GM19455 (cell line): Measurements from ENCODE around the gene TNS3.
A peak's percentile ranks its signal among the peaks of the same experiment; 100 is the strongest.
"Not testable (repeated sequence)": the region's sequence is repeated elsewhere in the genome, so short reads cannot be mapped to it uniquely, and the experiment has no call there.

Experiments
- ATAC-seq: cut with Tn5 transposase; IDR thresholded peaks from one replicate; pipeline ENCODE4 v1.9.1; 2021; ENCODE audit not compliant: unreplicated experiment

TNS3 gene

DNA sequence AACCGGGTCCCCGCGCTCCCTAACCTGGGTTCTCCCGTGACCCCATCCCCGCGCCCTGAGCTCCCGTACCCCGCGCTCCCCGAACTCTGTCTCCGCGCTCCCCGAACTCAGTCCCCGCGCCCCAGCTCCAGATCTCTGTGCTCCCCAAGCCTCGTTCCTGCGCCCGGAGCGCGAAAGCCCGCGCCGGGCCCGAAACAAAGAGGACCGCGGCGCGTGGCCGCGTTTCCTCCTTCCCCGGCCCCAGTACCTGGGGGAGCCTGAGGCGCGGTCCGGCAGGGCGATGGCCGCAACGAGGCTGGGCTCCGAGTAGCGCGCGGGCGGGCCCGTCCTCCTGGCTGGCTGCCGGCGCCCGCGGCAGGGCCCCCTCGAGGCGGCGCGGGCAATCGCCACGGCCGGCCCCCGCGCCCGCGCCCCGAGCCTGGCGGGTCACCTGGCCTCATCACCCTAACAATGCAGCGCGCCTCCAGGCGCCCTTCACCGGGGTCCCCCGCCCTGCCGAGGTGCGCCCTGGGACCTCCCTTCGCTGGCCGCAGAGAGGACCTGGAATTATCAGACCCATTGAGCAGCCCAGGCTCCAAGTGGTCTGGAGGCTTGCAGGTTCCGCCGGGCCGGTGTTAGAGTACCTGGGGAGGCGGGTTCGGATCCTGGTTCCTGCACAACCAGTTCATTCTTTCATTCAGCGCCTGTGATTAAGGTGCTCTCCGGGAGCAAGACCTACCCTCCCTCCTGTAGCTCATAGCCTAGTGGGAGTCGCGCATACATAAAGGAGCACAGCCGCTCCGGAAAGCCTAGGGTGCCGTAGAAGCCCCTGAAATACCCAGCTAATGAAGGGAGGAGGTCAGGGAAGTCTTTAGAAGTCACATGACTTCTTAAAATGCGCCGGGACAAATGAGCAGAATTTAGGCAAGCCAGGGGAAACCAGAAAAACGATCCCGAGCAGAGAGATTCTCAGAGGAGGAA lies at the start of gene TNS3:
Gene TNS3, minus strand, starts transcription at position 308 of the 960 bp plus-strand sequence. CDS start 142,475 bp downstream, outside the sequence.
- no peak for ATAC-seq

DNA sequence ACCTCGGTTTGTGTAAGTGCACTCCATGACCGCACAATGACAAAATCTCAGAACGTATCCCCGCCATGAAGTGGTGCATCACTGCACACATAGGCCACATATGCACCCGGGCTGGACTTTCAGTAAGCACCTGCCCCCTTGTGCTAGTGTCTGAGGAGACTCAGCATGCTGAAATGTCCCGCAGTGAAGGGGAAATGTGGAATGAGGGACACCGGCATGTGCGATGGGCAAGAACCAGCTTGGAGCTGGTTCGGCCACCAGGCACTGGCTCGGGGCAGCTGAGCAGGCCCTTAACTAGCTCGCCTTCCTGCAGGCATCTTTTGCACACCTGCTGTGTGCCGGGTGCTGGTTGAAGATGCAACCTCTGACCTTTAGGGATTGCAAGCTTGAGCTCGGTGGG lies 49.8 kb upstream of the TNS3 start:
- no peak for ATAC-seq

DNA sequence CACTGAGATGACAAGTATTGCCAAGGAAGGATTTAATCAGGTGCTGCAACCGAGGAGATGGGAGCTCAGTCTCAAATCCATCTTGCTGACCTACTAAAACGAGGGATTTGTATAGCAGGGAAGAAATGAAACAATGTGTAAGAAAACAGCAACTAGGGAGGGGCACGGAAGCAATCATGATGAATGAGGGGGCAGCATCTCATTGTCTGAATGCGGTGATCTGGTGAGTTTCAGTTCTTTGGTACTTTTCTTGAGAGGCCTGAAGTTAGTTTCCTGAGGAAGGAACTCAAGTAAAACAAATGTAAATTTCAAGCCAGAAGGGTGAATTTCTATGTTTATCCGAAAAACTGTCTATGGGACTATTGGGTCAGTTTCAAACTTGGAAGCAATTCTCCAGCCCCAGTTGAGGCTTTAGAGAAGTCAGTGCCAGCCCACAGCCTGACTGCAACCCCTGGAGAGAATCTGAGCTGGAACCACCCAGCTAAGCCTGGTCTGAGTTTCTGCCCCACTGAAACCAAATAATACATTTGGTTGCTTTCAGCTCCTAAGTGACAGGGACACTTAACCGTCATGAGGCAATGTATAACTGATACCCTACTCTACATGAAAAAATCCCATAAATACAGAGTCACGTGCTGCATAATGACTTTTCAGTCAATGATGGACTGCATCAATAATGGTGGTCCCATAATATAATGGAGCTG lies 45.8 kb upstream of the TNS3 start:
- peak; percentile 80 for ATAC-seq

DNA sequence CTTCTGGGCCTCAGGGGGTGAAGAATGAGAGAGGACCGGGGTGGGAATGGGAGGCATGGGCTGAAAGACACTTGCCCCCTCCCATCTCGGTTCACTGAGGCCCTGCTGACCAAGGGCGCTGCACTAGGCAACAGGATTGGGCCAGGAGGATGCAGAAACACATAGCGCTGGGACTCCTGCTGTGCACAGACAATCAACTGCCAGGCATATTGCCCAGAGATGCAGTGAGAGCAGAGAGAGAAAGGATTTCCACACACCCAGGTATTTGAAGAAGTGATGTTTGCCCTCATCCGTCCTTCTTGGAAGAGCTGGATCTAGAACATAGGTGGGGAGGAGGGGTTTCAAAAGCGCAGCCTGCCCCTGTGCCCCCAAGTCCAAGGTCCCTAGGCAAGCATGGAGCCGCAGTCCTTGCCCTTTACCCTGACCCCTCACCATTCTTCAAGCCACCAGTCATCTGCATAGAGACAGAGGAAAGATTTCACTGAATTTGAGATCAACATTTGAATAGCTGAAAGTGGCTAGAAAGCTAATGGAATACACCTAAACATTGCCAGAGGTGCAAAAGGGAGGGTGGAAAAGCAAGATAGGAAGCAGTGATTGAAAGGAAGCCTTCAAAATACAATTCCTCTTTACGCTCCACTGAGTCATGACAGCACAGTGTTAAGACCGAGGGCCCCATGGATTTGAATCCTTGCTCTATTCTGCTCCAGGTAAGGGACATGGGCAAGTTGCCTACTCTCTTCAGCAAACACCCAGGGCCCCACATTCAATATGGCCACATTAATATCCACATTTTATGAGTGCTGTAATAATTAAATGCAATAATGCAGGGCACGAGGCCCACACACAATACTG lies 44.2 kb upstream of the TNS3 start:
- ATAC-seq, result no peak

DNA sequence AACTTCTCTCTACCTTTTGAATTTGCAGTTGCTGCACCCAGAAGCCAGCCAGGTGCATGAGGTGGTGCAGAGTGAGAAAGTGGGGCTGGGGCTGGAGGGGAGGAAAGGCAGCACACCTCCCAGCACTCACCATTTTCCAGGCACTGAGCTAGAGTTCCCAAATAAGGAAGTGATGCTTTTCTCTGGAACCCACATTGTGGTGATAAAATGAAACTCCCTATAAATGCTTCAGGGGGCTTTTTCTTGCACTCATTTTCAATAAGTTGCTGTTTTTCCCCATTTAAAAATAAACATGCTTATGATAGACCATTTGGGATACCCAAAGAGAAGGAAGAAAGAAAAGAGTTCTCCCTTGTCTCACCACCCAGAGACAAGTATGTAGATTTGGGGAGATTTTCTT lies 42.8 kb upstream of the TNS3 start:
- ATAC-seq, result no peak

DNA sequence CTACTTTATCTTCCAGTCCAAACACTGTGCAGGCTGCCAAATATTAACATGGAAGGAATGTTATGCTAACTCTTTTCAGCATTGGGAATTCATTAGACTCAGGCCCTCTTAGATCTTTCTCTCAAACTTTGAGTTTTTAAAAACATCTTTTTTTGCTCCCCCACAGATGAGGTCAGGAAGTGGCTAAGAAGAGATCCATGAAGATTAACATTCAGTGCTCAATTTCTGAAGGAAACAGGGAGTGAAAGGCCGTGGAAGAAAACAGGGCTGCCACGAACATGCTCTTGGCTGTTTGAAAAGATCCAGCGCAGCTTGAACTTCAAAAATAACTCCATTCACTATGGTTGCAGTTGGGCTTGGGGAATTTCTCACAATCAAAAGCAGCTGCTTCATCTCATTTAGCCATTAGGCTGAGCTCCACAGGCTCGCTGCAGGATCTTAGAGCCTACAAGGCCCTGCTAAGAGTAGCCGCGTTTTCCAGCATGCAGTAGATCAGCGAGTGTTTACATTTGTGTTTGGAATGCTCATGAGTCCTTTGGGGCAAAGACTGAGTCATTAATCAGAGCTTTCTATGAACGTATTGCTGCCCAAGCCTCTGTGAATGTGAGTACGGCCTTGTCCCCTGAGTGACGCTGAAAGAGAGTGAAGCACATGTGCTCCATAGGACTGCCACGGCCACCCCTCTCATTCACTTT lies 41.2 kb upstream of the TNS3 start:
- ATAC-seq, result no peak

DNA sequence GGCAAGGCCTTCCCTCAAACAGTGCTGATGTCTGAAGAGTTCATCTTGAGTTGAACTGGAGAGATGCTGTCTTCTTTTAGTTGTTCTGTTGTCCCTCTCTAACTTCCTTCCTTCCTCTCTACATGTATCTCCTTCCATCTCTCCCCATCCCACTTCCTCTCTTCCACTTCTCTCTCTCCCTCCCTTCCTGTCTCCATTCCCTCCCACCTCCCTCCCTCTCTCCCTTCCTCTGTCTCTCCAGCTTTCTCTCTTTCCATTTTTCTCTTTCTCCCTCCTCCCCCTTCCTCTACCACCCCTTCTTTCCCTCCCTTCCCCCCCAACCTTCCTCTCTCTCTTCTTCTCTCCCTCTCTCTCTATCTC lies 40.7 kb upstream of the TNS3 start:
- no peak for ATAC-seq

DNA sequence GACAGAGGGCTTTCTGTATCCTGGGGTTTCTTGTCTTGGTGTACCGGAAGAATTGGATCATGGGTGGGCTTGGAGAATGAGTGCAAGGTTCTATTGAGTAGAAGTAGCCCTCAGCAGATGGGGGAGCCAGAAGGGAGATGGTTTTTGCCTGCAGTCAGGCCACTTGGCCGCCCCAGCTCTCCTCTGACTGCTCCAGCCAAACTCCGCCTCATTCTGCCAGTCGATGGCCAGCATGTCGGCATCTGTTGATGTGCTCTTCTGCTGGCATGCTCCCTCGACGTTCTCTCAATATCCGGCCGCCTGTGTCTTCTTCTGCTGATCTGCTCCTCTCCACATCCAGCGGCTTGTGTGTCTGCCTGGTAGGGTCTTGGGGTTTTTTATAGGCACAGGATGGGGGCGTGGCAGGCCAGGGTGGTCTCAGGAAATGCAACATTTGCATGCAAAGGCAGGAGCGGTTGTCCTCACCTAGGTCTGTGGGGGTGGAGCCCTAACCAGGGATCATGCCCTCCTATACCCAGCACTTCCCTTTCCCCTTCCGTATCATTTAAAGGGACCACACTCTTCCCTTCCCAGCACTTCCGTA lies 40.2 kb upstream of the TNS3 start:
- no peak for ATAC-seq

DNA sequence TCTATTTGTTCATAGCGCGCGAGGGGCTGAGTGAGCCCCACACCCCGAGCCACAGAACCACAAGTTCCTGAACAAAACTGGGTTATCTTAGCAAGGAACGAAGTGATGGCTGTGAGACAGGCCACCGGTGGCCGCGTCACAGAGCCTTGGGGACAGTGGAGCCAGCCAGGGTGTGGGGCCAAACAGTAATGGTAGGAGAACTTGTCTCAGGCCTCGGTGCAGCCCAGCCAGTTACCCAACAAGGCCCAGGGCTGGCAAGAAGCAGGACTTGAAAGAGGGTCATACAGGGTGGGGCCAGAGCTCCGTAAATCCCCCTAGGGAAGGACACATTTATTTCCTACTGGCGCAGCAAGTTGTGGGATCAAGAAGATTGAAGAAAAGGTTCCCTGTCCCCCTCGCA lies 39.4 kb upstream of the TNS3 start:
- ATAC-seq, result no peak

DNA sequence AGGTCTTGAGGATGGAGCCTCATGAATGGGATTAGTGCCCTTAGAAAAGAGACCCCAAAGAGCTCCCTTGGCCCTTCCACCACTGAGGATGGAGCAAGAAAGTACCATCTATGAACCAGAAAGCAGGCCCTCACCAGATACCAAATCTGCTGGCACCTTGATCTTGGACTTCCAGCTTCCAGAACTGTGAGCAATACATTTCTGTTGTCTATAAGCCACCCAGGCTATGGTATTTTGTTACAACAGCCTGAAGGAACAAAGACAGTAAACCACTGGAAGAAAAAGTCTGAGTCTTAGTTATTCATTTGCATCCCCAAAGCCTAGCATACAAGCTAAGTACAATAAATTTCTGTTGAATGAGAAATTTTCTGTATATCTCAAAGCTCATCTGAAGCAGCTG lies 37.9 kb upstream of the TNS3 start:
- ATAC-seq, result no peak

DNA sequence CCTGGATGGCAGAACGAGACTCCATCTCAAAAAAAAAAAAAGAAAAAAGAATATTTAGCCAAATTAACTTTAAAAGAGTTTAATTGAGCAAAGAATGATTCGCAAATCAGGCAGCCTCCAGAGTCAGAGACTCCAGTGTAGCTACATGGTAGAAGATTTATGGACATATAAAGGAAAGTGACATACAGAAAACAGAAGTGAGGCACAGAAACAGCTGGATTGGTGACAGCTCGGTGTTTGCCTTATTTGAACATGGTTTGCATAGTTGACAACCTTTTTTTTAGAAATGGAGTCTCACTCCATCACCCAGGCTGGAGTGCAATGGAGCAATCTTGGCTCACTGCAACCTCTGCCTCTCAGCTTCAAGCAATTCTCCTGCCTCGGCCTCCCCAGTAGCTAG lies 35.2 kb upstream of the TNS3 start:
- ATAC-seq, result no peak

DNA sequence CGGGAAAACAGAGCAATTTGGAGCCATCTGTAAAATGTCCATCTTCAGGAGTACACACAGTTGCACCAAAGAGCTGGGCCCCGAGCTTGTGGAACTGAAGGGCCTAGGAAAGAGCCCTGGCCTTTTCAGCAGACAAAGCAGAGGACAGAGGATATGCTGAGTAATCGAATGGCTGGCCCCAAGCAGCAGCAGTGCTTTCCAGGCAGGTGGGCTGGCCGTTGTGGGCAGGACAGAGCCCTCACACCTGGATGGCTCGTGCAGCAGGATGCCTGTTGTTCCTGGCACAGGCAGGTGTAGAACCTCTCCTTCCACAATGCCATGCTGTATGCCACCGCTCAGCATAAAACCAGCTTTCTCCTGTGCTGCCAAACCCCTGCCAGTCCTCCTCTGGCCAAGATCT lies 32.5 kb upstream of the TNS3 start:
- no peak for ATAC-seq

DNA sequence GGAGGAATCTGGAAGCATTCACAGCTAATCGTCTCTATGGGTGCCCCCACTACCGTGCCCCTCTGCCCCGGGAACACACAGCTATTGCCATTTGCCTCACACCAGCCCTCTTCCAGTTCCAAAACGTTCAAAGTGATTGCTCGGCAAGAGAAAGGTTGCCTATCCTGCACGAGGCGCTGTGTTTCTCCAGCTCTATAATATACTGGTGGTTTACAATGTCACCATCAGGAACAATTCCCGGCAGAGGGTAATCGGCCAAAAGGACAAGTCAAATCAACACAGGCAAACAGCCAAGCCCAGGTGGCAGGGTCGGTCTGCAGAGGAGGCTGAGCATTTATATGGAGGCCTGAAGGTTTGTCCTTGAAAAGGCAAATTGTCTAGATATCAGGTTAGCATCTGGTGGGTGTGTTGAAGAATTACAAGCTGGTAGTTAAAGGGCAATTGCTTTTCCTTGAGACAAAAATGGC lies 29.2 kb upstream of the TNS3 start:
- ATAC-seq, result no peak

DNA sequence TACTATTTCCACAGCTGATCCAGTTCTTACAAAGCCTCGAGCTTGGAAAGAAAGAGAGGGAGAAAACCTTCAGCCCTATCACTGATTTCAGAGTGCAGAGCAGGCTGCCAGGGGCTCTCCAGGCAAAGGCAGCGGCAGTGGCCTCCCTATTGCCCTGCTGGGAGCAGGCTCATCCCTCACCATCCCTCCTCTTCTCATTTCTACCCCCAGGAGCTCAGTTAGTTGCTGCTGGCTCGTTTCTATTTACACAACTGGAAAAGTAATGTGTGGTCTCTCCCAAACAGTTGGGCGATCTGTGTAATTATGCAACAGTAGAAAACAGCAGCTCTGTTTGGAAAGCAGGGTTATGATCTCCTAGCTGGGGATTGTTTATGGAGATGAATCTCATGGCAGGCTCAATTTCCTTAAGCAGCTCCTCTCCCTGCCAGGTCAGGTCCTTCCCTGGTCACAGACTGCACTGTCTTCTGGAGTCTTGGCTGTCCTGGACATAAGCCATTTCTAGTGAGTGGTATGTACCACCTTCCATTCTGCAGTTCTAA lies 28.7 kb upstream of the TNS3 start:
- no peak for ATAC-seq

DNA sequence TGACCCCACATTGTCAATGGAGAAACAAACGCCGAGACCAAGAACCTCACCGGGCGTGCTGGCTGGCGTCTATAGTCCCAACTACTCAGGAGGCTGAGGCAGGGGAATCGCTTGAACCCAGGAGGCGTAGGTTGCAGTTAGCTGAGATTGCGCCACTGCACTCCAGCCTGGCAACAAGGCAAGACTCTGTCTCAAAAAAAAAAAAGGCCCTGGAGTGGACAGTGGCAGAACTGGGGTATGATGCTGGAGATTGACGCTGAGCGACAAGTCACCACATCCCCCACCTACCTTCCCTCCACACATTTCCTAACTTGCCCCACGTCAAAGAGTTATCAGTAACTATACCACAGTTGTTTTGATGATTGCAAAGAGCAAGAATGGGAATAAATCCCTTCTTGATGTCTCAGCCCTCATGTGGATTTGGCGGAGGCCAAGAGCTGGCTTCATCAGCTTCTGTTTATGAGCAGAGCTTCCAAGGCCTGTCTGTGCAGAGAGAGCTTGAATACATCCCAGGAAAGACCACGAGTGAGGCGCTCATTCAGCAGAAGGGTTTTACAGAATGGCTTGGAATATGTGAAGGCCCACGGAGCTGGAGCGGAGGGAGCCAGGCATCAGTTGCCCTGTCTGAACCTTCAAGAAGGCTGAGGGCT lies 28.0 kb upstream of the TNS3 start:
- no peak for ATAC-seq

DNA sequence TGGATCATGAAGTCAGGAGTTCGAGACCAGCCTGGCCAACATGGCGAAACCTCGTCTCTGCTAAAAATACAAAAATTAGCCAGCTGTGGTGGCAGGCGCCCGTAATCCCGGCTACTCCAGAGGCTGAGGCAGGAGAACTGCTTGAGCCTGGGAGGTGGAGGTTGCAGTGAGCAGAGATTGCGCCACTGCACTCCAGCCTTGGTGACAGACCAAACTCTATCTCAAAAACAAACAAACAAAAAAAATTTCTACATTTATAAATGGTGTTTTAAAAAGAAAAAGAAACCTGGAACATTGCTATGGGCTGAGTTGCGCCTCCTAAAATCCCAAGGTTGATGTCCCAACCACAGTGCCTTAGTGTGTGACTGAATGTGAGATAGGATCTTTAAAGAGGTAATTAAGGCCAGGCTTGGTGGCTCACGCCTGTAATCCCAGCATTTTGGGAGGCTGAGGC lies 24.7 kb upstream of the TNS3 start:
- ATAC-seq, result not testable (repeated sequence)

DNA sequence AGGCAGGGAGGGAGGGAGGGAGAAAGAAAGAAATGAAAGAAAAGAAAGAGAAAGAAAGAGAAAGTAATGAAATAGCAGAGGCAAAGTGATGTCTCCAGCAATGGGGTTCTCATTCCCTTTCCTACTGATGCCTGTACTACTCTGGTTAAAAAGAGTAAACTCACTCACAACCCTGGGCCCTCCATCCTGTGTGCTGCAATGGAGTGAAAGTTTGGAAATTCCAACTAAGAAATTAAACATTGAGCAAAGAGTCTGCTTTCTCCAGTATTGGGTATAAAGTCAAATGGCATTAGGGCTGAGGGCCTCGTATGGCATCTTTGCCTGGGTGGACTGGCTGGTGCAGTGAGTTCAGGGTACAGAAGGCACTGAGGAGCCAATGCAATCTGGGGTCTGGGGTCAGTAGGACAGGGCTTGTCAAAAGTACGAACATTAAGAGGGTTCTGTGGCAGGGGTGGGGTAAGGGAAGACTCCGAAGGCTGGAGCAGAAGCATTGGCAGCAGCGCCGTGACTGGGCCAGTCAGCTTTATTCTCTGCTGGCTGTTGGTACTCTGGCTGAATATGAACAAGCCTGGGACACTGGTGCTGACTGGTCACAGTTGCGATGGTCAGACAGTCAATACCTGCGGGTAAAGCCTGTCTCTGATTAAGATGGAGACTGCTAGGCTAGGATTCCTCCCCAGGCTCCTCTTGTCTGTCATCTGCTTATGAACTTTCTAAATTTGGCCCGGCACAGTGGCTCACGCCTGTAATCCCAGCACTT lies 24.1 kb upstream of the TNS3 start:
- no peak for ATAC-seq

DNA sequence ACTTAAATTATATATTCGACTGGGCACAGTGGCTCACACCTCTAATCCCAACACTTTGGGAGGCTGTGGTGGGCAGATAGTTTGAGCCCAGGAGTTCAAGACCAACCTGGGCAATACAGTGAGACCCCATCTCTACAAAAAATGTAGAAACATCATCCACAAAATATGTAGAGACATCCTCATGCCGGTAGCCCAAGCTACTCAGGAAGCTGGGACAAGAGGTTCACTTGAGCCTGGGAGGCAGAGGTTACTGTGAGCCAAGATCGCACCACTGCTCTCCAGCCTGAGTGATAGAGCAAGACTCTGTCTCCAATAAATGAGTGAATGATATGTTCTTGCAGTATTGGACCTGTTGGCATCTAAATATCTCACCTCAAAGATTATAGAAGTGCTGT lies 22.6 kb upstream of the TNS3 start:
- no peak for ATAC-seq
